Heart left ventricle (tissue), 13 donors: ENCODE results near the gene TRPM3.

ENCODE experiments used
- POLR2A ChIP-seq, 2 donors: fragments of 450-650 bp; IDR thresholded peaks; one replicate each; pipeline ENCODE4 v1.6.1; 2017; ENCODE audit warnings: antibody characterized with exemption in 2 of 2, mild to moderate bottlenecking in 2 of 2, moderate library complexity in 2 of 2
- TF ChIP-seq, protein P1 (sequence below), 12 donors: fragments of 200-600 bp; sonication (generic) in 4 of 12; IDR thresholded peaks; one replicate each; pipeline versions ENCODE4 v1.5.0 to v1.8.0; 2018 to 2022; ENCODE audit warnings: antibody characterized with exemption in 12 of 12, mild to moderate bottlenecking in 5 of 12
- donor health status: ischemic (EF 13 %, LVEDD 7.1; RV severe dilation, severe dysfunction).
- donor health status: DM: no; HTN: yes; CAD: no.
- donor health status: DM: no; HTN: no; CAD: no.
- donor health status: ischemic (EF 25% LVEDD 6.9; RV normal size, moderate dysfunction).
- donor health status: ischemic (EF 25% LVEDD 5.7; RV mildly dilated, moderate dysfunction).
- donor health status: ischemic (EF 35%, LVEDD 5.7; RV mildly dilated, moderate dysfunction).
- donor health status: nonischemic (EF 11% LVEDD 7.7; RV severe dilation, severe dysfunction).
- donor health status: DM: yes; HTN: yes; CAD: no.
- donor health status: PGD.
- donor health status: ischemic (EF 29% LVEDD 5.4; RV normal size, mild dysfunction).
- donor health status: nonischemic (EF 23%, LVEDD 6.1; RV moderate dilation, normal function).

DNA sequence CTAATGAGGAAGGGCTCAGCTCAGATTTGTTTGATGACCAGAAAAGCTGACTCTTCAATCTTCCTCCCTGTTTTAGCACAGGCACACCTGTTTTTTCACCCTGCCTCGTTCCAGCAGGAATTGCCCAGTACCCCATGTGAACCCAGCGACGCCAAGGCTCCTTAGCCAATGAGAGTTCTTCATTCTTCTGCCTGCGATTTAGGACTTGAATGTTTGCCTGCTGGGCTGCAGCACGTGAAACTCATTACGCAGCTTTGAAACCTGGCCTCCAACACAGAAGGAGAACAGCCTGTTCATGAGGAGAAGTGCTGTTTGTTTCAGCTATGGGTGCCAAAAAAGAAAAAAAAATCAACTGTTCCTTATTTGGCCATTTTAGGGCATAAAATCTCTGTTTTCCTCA is 315.5 kb downstream of the TRPM3 start:
- TF ChIP-seq, protein P1, sequence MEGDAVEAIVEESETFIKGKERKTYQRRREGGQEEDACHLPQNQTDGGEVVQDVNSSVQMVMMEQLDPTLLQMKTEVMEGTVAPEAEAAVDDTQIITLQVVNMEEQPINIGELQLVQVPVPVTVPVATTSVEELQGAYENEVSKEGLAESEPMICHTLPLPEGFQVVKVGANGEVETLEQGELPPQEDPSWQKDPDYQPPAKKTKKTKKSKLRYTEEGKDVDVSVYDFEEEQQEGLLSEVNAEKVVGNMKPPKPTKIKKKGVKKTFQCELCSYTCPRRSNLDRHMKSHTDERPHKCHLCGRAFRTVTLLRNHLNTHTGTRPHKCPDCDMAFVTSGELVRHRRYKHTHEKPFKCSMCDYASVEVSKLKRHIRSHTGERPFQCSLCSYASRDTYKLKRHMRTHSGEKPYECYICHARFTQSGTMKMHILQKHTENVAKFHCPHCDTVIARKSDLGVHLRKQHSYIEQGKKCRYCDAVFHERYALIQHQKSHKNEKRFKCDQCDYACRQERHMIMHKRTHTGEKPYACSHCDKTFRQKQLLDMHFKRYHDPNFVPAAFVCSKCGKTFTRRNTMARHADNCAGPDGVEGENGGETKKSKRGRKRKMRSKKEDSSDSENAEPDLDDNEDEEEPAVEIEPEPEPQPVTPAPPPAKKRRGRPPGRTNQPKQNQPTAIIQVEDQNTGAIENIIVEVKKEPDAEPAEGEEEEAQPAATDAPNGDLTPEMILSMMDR (IDR thresholded peaks at IDR 0.05) = no peak
- no peak for TF ChIP-seq POLR2A (IDR thresholded peaks at IDR 0.05)
